RWPE1 (cell line): ENCODE measurements around the gene RARB.

Experiments used
- CTCF ChIA-PET: fragments of 350-600 bp; sonication (Branson Sonifier 250); formaldehyde crosslinking; extraction: SDS; loops from one replicate; lab custom pipeline; 2021; lab: Yijun Ruan, JAX
- POLR2A ChIA-PET: fragments of 400-600 bp; formaldehyde crosslinking; extraction: SDS; loops from one replicate; lab custom pipeline; 2020; ENCODE audit warnings: antibody characterized with exemption; ENCODE audit not compliant: low non-redundant PET; lab: Yijun Ruan, JAX
- DNase-seq: peaks from one replicate; pipeline ENCODE4 v3.0.0; 2012; ENCODE audit warnings: low spot score
- H3K27ac ChIP-seq: fragments of 450-650 bp; 2 replicates; pipeline ENCODE4 v1.5.1; 2017
- TF ChIP-seq, protein P1 (sequence below): fragments of 450-650 bp; conservative IDR thresholded peaks from 2 replicates; pipeline ENCODE4 v1.5.1; 2017; ENCODE audit warnings: low read depth, mild to moderate bottlenecking

The RARB gene

DNA sequence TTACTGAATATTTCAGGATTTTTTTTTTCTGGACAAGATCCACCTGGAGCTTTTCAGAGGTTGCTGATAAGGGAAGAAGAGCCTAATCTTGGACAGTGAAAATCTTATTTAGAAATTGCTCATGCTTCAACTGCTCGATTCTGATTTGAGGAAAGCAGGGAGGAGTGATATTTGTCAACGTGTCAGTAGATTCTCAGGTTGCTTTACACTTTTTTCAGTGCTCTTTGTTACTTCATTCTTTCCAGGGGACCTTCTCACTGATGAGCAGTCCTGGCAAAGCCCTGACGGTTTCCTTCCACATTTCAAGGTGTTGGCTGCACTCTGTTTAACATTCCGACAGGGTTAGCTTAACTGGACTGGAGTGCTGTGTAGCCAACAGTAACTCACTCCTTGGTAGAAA lies 24.1 kb upstream of the RARB start:
- DNase-seq = no peak
- CTCF ChIA-PET = no interaction called here
- TF ChIP-seq, protein P1, sequence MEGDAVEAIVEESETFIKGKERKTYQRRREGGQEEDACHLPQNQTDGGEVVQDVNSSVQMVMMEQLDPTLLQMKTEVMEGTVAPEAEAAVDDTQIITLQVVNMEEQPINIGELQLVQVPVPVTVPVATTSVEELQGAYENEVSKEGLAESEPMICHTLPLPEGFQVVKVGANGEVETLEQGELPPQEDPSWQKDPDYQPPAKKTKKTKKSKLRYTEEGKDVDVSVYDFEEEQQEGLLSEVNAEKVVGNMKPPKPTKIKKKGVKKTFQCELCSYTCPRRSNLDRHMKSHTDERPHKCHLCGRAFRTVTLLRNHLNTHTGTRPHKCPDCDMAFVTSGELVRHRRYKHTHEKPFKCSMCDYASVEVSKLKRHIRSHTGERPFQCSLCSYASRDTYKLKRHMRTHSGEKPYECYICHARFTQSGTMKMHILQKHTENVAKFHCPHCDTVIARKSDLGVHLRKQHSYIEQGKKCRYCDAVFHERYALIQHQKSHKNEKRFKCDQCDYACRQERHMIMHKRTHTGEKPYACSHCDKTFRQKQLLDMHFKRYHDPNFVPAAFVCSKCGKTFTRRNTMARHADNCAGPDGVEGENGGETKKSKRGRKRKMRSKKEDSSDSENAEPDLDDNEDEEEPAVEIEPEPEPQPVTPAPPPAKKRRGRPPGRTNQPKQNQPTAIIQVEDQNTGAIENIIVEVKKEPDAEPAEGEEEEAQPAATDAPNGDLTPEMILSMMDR = no peak
- no peak overlapping the region for H3K27ac ChIP-seq
- POLR2A ChIA-PET = no interaction called here

DNA sequence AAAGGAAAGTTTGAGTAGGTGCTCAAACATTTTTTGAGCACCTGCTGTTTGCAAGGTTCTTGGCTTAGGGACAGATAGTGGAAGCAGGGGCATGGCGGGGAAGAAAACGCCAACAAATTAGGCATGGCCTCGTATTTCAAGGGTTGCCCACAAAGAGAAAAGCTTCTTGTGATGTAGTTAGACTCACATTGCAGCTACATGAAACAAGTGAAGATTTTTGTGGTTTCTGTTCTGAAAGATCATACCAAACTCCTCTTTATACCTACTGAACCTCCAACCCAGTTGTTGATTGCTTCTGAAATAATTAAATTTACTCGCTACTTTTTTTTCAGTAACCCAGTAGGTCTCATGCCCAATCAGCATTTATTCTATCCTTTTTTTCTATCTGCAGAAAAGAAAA lies 23.5 kb upstream of the RARB start:
- CTCF ChIA-PET = no interaction called here
- POLR2A ChIA-PET = no interaction called here
- TF ChIP-seq, protein P1 = no peak
- no peak for DNase-seq
- no peak overlapping the region for H3K27ac ChIP-seq

DNA sequence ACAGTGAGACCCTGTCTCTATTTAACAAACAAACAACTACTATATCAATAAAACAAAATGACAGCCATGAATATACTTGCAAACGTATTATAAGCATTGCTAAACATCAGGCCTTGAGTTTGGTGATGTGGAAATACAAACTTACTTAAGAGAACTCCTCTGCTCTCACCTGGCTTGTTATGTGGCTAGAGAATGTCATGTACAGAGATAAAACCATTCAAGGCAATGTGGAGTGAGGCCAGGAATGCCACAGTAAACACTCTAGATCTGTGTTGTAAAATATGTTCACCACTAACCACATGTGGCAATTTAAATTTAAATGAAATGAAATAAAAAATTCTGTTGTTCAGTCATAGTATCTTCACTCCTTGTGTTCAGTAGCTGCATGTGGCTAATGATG lies 22.7 kb upstream of the RARB start:
- CTCF ChIA-PET = no interaction called here
- POLR2A ChIA-PET = no interaction called here
- no peak overlapping the region for H3K27ac ChIP-seq
- TF ChIP-seq, protein P1 = no peak
- no peak for DNase-seq

DNA sequence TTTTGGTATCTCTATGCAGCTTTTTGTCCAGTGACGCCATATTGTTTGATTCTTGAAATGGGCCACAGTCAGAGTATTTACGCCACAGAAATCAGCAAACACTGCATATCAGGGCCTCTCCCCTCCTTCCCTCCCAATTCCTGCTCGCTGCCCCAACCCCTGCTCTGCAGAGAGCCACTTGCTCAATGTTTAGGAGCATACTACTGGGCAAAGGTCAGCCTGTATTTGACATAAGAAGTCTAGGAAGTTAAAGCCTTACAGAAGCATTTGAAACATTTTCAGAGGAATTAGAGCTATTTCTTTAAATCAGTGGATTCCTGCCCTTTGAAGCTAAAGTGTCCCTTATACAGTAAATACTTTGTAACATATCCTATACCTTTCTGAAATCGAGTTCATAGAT lies 17.4 kb upstream of the RARB start:
- ChIA-PET CTCF (no interaction called here), POLR2A (no interaction called here)
- H3K27ac ChIP-seq = no peak overlapping the region
- TF ChIP-seq, protein P1 = no peak
- DNase-seq = no peak

DNA sequence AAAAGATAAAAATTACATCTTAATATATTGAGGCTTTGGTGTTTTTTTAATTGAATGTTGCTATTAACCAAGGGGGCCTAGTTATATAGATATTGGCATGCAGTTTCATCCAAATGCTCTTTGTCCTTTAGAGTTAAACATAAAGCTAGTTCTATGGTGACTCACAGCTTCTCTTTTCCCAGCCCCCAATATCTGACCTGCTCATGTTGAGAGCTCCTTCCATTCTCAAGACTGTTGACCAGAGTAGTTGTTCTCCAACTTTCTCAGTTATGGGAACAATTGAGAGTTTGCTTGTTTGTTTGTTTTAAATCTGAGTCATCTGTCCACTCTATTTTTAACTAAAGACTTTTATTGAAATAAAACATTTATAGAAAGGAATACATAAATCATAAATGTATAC lies 15.8 kb upstream of the RARB start:
- ChIA-PET CTCF (interaction anchor here (0.7 to 0.8 kb wide), 2 partner anchors 28 to 175 kb away, joined by 3 read pairs; no protein-coding TSS in a partner anchor), POLR2A (no interaction called here)
- H3K27ac ChIP-seq = no peak overlapping the region
- TF ChIP-seq, protein P1 = no peak
- no peak for DNase-seq

DNA sequence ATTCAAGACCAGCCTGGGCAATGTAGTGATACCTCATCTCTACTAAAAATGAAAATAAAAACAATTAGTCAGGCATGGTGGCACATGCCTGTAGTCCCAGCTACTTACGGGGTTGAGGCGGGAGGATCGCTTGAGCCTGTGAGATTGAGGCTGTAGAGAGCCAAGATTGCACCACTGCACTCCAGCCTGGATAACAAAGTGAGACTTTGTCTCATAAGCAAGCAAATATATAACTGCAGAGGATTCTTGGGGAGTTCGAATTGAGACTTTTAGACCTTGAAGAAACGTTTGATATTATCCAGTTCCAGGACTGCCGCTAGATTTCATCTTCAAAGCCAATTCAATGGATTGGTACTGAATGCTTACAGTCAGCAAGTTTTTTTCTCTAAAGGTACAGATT lies 11.9 kb upstream of the RARB start:
- ChIA-PET POLR2A (no interaction called here), CTCF (no interaction called here)
- no peak overlapping the region for H3K27ac ChIP-seq
- no peak for DNase-seq
- TF ChIP-seq, protein P1 = no peak

DNA sequence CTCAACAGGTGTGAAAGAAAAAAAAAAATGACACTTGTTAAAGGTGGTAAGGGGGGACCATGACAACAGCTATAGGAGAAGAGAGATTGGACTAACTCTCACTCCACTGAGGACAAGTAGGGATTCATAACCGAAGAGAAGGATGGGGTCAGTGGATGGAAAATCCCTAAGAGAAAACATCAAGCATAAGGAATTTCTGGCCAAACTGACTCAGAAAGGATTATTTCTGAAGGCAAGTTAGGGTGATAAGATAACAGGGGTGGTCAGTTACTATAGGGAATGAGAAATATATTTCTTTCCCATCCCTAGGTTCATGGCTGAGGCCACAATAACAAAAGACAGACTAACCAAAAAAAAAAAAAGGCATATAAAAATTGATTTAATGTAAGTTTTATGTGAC lies 9.5 kb upstream of the RARB start:
- no peak for DNase-seq
- TF ChIP-seq, protein P1 = no peak
- H3K27ac ChIP-seq = no peak overlapping the region
- POLR2A ChIA-PET = no interaction called here
- CTCF ChIA-PET = no interaction called here
